Measurements from ENCODE around the gene NCSTN. TPM values are rescaled to one million over a fixed set of nuclear protein-coding genes. Genes with fewer than 3 reads are reported as not detected.

NCSTN gene
- total RNA-seq, 1 donor from 2014 or later: 44.8 TPM

GRCh38 chr1:160332516-160332915 is 10.7 kb upstream of the NCSTN start:
- Histone ChIP-seq H3K4me1 (no peaks in the 10 kb centered on the region), H4K20me1 (ENCODE audit: low read depth) (peaks cover 7% of the 10 kb centered on the region), H3K4me3 (no peak overlapping the region), H3K9me3 (ENCODE audit: low read depth) (no peaks in the 10 kb centered on the region), H3K9ac (no peak overlapping the region), H3K27ac (no peak overlapping the region), H3K36me3 (peaks cover 13% of the 10 kb centered on the region), H3K4me2 (no peak overlapping the region), H3K79me2 (ENCODE audit: low read depth) (peaks cover 9% of the 10 kb centered on the region), H3F3A (ENCODE audit: low read depth) (peaks cover 3% of the 10 kb centered on the region), H2AFZ (replicated peaks) (no peak overlapping the region), H3K27me3 (no peaks in the 10 kb centered on the region)
- TF ChIP-seq EZH2 (IDR thresholded peaks at IDR 0.05) (no peak), EZH2phosphoT487 (IDR thresholded peaks at IDR 0.05) (no peak), CTCF (IDR thresholded peaks at IDR 0.05) (no peak)
- Mint-ChIP-seq H3K36me3 (peaks cover 28% of the 10 kb centered on the region), H3K27me3 (ENCODE audit: insufficient read depth, low read depth) (no peaks in the 10 kb centered on the region), H3K27ac (no peak overlapping the region), H3K9me3 (no peaks in the 10 kb centered on the region), H3K4me1 (peaks cover 9% of the 10 kb centered on the region), H3K4me3 (no peak overlapping the region)
- DNase-seq (ENCODE audit: low spot score): no peak

DNA sequence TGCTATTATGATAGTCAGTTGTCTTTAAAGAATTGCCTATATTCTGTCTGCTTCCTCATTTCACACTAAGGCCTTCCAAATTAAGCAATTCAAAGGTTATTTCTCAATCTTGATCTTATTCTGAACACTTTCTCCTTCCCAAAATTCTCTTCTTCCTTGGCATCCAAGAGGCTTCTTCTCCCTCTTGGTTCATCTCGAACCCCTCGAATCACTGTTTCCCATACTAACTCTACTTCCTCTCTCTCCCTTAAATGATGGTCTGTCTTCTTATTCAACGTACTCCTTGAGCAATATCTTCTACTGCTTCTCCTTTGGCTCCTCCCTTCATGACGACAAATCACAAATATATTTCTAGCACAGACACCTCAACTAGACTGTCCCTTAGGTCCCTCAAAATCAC is 4.6 kb upstream of the NCSTN start:
- no peaks in the 10 kb centered on the region for H3K9me3 Mint-ChIP-seq
- Histone ChIP-seq H3K4me3 (no peak overlapping the region), H2AFZ (replicated peaks) (no peak overlapping the region), H3K27ac (no peak overlapping the region), H3K27me3 (no peaks in the 10 kb centered on the region), H3F3A (ENCODE audit: low read depth) (no peaks in the 10 kb centered on the region), H3K4me1 (peaks cover 11% of the 10 kb centered on the region), H3K9me3 (ENCODE audit: low read depth) (no peaks in the 10 kb centered on the region), H3K79me2 (ENCODE audit: low read depth) (peaks cover 60% of the 10 kb centered on the region), H3K4me2 (no peak overlapping the region), H4K20me1 (ENCODE audit: low read depth) (peaks cover 23% of the 10 kb centered on the region), H3K36me3 (no peaks in the 10 kb centered on the region), H3K9ac (no peak overlapping the region)
- DNase-seq (ENCODE audit: low spot score): no peak
- H3K4me1 Mint-ChIP-seq: peaks cover 21% of the 10 kb centered on the region
- H3K27ac Mint-ChIP-seq: no peak overlapping the region
- peaks cover 19% of the 10 kb centered on the region for H3K36me3 Mint-ChIP-seq
- peaks cover 2% of the 10 kb centered on the region for H3K27me3 Mint-ChIP-seq (ENCODE audit: insufficient read depth, low read depth)
- H3K4me3 Mint-ChIP-seq: no peak overlapping the region
- no peak for TF ChIP-seq EZH2phosphoT487 (IDR thresholded peaks at IDR 0.05)
- no peak for TF ChIP-seq CTCF (IDR thresholded peaks at IDR 0.05)
- TF ChIP-seq EZH2 (IDR thresholded peaks at IDR 0.05): no peak

- Histone ChIP-seq H2AFZ (replicated peaks) (no peak overlapping the region), H3K79me2 (ENCODE audit: low read depth) (peaks cover 75% of the 10 kb centered on the region), H3K9ac (no peak overlapping the region), H3K27me3 (no peaks in the 10 kb centered on the region), H3K27ac (no peak overlapping the region), H3F3A (ENCODE audit: low read depth) (no peaks in the 10 kb centered on the region), H3K9me3 (ENCODE audit: low read depth) (no peaks in the 10 kb centered on the region), H3K4me1 (peaks cover 16% of the 10 kb centered on the region), H3K4me2 (no peak overlapping the region), H3K4me3 (no peak overlapping the region), H4K20me1 (ENCODE audit: low read depth) (peaks cover 23% of the 10 kb centered on the region), H3K36me3 (no peaks in the 10 kb centered on the region)
- DNase-seq (ENCODE audit: low spot score): no peak
- Mint-ChIP-seq H3K27ac (no peak overlapping the region), H3K4me3 (no peak overlapping the region), H3K27me3 (ENCODE audit: insufficient read depth, low read depth) (peaks cover 2% of the 10 kb centered on the region), H3K36me3 (peaks cover 18% of the 10 kb centered on the region), H3K9me3 (no peaks in the 10 kb centered on the region), H3K4me1 (peaks cover 30% of the 10 kb centered on the region)
- TF ChIP-seq EZH2 (IDR thresholded peaks at IDR 0.05) (no peak), EZH2phosphoT487 (IDR thresholded peaks at IDR 0.05) (no peak), CTCF (IDR thresholded peaks at IDR 0.05) (no peak)
Measured at GRCh38 chr1:160340146-160340545, 3.0 kb upstream of the NCSTN start.

All from neural progenitor cell (in vitro differentiated cells).